ENCODE data around the gene CD44.
"Not testable (repeated sequence)": the region's sequence is repeated elsewhere in the genome, so short reads cannot be mapped to it uniquely, and the experiment has no call there.

- not testable (repeated sequence) for TF ChIP-seq CTCF, POLR2A (IDR thresholded peaks at IDR 0.05)
Observed at GRCh38 chr11:35108336-35108735, 30.6 kb upstream of the CD44 start.

Measured in heart left ventricle (tissue), 13 donors.